Stomach (tissue), 4 donors: ENCODE results near the gene VTI1A.

Source experiments
- EP300 ChIP-seq: sonication (generic); formaldehyde crosslinking; IDR thresholded peaks from one replicate; pipeline ENCODE4 v1.6.1; 2017; ENCODE audit warnings: antibody characterized with exemption
- POLR2AphosphoS5 ChIP-seq, 3 donors: sonication (generic); formaldehyde crosslinking; IDR thresholded peaks; one replicate each; pipeline ENCODE4 v1.6.1; 2016; ENCODE audit warnings: antibody characterized with exemption in 3 of 3
- TF ChIP-seq, protein P1 (sequence below), 7 experiments: fragments of 450-650 bp in 4 of 7; fragments of 200-600 bp in 3 of 7; sonication (generic) in 3 of 7; IDR thresholded peaks; one replicate each; pipeline ENCODE4 v1.5.1; 2016 to 2019; ENCODE audit warnings: antibody characterized with exemption in 7 of 7, control low read depth in 2 of 7, mild to moderate bottlenecking in 1 of 7

GRCh38 chr10:112553315-112553714, 106.3 kb downstream of the VTI1A start:
- TF ChIP-seq EP300 (no peak), POLR2AphosphoS5 (IDR thresholded peaks at IDR 0.05) (no peak)
- TF ChIP-seq, protein P1, sequence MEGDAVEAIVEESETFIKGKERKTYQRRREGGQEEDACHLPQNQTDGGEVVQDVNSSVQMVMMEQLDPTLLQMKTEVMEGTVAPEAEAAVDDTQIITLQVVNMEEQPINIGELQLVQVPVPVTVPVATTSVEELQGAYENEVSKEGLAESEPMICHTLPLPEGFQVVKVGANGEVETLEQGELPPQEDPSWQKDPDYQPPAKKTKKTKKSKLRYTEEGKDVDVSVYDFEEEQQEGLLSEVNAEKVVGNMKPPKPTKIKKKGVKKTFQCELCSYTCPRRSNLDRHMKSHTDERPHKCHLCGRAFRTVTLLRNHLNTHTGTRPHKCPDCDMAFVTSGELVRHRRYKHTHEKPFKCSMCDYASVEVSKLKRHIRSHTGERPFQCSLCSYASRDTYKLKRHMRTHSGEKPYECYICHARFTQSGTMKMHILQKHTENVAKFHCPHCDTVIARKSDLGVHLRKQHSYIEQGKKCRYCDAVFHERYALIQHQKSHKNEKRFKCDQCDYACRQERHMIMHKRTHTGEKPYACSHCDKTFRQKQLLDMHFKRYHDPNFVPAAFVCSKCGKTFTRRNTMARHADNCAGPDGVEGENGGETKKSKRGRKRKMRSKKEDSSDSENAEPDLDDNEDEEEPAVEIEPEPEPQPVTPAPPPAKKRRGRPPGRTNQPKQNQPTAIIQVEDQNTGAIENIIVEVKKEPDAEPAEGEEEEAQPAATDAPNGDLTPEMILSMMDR (IDR thresholded peaks at IDR 0.05), result no peak
